Vagina (tissue), 2 donors: ENCODE data around the gene APCDD1L.

ENCODE experiments used
- POLR2A ChIP-seq, 2 donors: fragments of 450-650 bp; IDR thresholded peaks; one replicate each; pipeline ENCODE4 v1.6.1; 2017; ENCODE audit warnings: antibody characterized with exemption in 2 of 2, mild to moderate bottlenecking in 2 of 2, moderate library complexity in 2 of 2
- POLR2AphosphoS5 ChIP-seq, 2 donors: sonication (generic); formaldehyde crosslinking; IDR thresholded peaks; one replicate each; pipeline ENCODE4 v1.9.0; 2017; ENCODE audit warnings: antibody characterized with exemption in 2 of 2, mild to moderate bottlenecking in 2 of 2, low read depth in 1 of 2; ENCODE audit not compliant: insufficient read depth in 1 of 2
- TF ChIP-seq, protein P1 (sequence below), 3 experiments: fragments of 450-650 bp in 2 of 3; fragments of 200-600 bp in 1 of 3; sonication (generic) in 1 of 3; IDR thresholded peaks; one replicate each; pipeline ENCODE4 v1.5.1; 2017 to 2019; ENCODE audit warnings: antibody characterized with exemption in 3 of 3, mild to moderate bottlenecking in 2 of 3, moderate library complexity in 2 of 3

- TF ChIP-seq POLR2A (IDR thresholded peaks at IDR 0.05) (no peak), POLR2AphosphoS5 (IDR thresholded peaks at IDR 0.05; ENCODE audit: insufficient read depth in 1 of 2, low read depth in 1 of 2) (no peak)
- TF ChIP-seq, protein P1, sequence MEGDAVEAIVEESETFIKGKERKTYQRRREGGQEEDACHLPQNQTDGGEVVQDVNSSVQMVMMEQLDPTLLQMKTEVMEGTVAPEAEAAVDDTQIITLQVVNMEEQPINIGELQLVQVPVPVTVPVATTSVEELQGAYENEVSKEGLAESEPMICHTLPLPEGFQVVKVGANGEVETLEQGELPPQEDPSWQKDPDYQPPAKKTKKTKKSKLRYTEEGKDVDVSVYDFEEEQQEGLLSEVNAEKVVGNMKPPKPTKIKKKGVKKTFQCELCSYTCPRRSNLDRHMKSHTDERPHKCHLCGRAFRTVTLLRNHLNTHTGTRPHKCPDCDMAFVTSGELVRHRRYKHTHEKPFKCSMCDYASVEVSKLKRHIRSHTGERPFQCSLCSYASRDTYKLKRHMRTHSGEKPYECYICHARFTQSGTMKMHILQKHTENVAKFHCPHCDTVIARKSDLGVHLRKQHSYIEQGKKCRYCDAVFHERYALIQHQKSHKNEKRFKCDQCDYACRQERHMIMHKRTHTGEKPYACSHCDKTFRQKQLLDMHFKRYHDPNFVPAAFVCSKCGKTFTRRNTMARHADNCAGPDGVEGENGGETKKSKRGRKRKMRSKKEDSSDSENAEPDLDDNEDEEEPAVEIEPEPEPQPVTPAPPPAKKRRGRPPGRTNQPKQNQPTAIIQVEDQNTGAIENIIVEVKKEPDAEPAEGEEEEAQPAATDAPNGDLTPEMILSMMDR (IDR thresholded peaks at IDR 0.05): no peak
Measured at GRCh38 chr20:58556961-58557360, 41.8 kb upstream of the APCDD1L start.
